NCI-H748 (cell line): ENCODE results near the gene PSTPIP1.

Source experiments
- DNase-seq: peaks from one replicate; lab custom pipeline; 2025; ENCODE audit not compliant: unreplicated experiment; lab: John Stamatoyannopoulos, UW

The PSTPIP1 gene

GRCh38 chr15:77018796-77019505 is 24.0 kb downstream of the PSTPIP1 start:
- no peak for DNase-seq

GRCh38 chr15:77019521-77020331 is 24.8 kb downstream of the PSTPIP1 start:
- DNase-seq: no peak

- DNase-seq: no peak
These were observed 25.6 kb downstream of the PSTPIP1 start for GRCh38 chr15:77020348-77021087.

GRCh38 chr15:77021088-77021481 is 26.2 kb downstream of the PSTPIP1 start:
- DNase-seq: no peak

GRCh38 chr15:77021803-77022381 is 27.0 kb downstream of the PSTPIP1 start:
- DNase-seq: no peak

- DNase-seq: no peak
These were observed 28.0 kb downstream of the PSTPIP1 start for GRCh38 chr15:77022646-77023575.

DNA sequence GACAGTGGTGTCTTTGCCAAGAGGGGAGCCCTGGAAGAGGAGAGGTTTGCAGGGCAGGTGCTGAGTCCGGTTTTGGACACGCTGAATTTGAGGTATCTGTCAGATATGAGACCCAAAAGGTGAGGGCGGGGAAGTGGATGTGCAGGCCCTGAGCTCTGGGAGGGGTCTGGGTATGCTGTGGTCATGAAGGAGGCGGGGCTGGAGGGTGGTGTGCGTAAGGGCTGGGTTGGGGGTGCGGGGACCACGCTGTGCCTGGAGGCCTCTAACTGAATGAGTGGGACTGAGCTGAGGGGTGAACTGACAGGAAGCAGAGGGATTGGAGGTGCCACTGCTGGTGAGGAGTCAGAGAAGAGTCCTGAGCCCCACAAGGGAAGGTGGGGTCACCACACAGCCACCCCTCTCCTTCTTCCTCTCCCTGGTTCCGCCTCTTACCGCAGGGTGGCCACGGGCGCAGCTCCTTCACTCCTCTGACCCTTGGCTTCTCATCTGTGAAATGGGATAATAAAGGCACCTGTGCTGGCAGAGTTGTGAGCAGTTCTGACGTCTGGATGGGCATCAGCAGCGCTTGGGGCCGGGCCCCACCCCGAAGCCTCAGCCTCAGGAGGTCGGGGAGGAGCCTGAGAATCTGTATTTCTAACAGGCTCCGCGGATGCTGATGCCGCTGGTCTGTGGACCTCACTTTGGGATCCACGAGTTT is 28.8 kb downstream of the PSTPIP1 start:
- no peak for DNase-seq

- peak; percentile 37 for DNase-seq
These were observed 29.6 kb downstream of the PSTPIP1 start for GRCh38 chr15:77024273-77025082.

DNA sequence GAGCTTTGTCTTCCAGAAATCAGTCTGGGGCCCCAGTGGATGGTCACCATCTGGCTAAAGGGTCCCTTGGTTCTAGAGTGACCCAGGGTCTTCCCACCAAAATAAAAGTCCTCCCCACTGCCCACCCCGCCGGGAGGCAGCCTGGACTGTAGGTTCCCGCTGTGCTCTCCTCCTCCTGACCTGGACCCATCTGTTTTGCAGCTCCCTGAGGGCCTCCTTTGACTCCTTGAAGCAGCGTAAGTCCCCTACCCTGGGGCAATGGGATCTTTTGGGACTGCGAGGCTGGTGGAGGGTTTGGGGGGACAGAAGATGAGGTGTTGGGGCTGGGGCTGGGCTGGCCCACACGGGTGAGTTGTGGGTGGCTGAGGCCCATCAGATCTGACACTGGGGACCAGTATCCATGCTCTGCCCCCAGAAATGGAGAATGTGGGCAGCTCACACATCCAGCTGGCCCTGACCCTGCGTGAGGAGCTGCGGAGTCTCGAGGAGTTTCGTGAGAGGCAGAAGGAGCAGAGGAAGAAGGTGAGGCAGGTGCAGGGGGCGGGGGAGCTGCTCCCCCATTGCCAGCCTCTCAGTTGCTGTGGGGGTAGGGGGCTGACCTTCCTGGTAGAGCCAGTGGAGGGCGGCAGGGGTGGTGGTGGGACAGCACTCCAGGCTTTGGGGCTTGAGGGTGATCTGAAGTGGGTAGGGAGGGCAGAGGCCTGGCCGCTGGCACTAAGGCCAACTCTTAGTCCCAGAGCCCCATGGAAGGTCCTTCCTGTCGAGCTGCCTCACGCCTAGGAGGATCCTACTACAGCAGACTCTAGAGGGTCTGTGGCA is 30.4 kb downstream of the PSTPIP1 start:
- DNase-seq: no peak

- no peak for DNase-seq
These were observed 31.1 kb downstream of the PSTPIP1 start for GRCh38 chr15:77025941-77026411.

GRCh38 chr15:77026501-77027110 is 31.7 kb downstream of the PSTPIP1 start:
- no peak for DNase-seq

GRCh38 chr15:77027111-77027696 is 32.3 kb downstream of the PSTPIP1 start:
- no peak for DNase-seq

- no peak for DNase-seq
These were observed 32.9 kb downstream of the PSTPIP1 start for GRCh38 chr15:77027697-77028450.

DNA sequence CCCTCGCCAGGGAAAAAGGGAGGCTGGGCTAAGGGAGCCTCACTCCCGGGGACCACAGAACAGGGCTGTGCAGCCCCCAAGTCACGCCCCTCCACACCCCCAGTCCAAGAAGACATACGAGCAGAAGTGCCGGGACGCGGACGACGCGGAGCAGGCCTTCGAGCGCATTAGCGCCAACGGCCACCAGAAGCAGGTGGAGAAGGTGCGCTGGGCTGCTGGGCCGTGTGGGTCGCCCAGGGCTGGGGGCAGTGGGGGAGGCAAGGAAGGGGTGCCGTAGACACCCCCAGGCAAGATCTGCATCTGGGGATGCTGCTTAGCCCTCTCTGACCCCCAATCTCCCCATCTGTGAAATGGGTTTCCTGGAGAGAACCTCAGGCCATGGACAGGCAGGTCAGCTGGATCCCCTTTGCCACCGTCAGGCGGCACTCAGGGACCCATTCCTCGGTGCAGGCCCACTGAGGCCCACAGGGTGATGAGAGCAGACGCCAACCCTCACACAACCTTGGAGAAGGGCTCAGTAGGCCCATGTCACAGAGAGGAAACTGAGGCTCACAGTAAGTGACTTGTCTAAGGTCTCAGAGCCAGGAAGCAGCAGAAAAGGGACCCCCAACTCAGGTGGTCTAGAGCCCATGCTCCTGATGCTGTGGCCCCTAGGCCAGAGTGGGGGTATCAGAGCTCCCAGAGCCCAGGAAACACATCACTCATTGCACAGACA is 33.7 kb downstream of the PSTPIP1 start:
- DNase-seq: no peak

- no peak for DNase-seq
These were observed 34.5 kb downstream of the PSTPIP1 start for GRCh38 chr15:77029166-77030047.
